HG02981 (cell line): ENCODE data around the gene XYLT2.
A peak's percentile ranks its signal among the peaks of the same experiment; 100 is the strongest.
"Not testable (repeated sequence)": the region's sequence is repeated elsewhere in the genome, so short reads cannot be mapped to it uniquely, and the experiment has no call there.

ENCODE experiments used
- ATAC-seq: cut with Tn5 transposase; IDR thresholded peaks from one replicate; pipeline ENCODE4 v1.9.1; 2021; ENCODE audit warnings: mild to moderate bottlenecking, moderate library complexity; ENCODE audit not compliant: unreplicated experiment

XYLT2 gene

DNA sequence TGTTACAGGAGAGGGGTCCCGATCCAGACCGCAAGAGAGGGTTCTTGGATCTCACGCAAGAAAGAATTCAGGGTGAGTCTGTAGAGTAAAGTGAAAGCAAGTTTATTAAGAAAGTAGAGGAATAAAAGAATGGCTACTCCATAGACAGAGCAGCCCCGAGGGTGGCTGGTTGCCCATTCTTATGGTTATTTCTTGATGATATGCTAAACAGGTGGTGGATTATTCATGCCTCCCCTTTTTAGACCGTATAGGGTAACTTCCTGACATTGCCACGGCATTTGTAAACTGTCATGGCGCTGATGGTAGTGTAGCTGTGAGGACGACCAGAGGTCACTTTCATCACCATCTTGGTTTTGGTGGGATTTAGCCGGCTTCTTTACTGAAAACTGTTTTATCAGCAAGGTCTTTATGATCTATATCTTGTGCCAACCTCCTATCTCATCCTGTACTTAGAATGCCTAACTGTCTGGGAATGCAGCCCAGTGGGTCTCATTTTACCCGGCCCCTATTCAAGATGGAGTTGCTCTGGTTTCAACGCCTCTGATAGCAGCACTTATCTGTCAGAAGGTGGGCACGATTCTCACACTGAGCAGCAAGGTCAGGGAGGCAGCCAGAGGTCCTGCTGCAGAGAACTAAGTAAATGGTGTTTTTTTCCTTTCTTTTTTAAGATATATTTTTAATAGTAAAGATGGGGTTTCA is 26.5 kb upstream of the XYLT2 start:
- no peak for ATAC-seq

DNA sequence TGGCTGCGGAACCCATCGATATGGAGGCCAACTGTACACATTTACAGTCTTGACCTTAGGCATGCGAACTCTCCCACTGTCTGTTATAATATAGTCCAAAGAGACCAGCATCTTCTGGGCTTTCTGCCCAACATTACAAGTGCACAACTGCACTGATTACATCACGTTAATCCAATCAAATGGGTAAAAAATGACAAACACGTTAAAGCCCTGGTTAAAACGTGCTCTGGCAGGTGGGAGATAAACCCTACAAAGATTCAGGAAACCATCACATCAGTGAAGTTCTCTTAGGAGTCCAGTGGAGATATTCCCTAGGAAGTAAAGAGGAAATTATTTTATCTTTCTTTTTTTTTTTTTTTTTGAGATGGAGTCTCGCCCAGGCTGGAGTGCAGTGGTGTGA is 23.7 kb upstream of the XYLT2 start:
- ATAC-seq, result no peak

- ATAC-seq, result no peak
These were observed 22.9 kb upstream of the XYLT2 start for GRCh38 chr17:50323060-50323459.

DNA sequence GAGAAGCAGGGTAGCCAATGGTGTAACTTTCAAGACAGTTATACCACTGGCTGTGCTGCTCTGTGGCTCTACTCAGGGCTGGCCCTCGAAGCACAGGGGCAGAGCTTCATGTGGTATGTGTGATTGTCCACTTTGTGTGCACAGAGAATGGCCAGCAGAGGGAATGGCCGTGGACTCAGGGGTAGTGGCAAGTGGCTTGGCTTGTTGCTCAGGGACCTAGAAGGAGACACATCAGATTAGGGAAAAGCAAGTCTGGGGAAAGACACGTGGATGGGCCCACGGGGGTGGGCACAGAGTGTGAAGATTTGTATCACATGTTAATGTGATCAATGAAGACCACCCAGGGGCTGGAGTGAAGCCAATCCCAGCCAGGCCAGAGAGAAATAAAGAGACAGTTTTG is 20.0 kb upstream of the XYLT2 start:
- no peak for ATAC-seq

DNA sequence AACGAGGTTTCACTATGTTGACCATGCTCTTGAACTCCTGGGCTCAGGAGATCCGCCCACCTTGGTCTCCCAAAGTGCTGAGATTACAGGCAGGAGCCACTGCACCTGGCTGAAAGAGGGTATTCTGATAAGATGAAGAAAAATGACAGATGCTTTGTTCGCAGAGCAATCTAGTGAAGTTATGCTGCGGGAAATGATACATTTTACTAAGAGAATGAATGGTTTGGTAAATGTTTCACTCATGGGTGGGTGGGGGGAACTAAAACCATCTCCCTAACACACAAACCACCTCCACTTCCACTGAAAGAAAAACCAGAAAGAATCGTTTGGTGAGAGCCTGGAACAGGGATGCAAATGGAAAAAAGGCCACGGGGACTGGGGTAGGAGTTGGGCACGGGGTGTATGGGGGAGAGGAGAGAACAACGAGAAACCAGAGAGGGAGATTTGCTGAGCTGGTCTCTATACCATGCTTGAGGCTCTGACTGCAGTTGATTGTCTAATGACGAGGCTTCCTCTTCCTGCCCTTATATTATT is 19.0 kb upstream of the XYLT2 start:
- ATAC-seq, result no peak

DNA sequence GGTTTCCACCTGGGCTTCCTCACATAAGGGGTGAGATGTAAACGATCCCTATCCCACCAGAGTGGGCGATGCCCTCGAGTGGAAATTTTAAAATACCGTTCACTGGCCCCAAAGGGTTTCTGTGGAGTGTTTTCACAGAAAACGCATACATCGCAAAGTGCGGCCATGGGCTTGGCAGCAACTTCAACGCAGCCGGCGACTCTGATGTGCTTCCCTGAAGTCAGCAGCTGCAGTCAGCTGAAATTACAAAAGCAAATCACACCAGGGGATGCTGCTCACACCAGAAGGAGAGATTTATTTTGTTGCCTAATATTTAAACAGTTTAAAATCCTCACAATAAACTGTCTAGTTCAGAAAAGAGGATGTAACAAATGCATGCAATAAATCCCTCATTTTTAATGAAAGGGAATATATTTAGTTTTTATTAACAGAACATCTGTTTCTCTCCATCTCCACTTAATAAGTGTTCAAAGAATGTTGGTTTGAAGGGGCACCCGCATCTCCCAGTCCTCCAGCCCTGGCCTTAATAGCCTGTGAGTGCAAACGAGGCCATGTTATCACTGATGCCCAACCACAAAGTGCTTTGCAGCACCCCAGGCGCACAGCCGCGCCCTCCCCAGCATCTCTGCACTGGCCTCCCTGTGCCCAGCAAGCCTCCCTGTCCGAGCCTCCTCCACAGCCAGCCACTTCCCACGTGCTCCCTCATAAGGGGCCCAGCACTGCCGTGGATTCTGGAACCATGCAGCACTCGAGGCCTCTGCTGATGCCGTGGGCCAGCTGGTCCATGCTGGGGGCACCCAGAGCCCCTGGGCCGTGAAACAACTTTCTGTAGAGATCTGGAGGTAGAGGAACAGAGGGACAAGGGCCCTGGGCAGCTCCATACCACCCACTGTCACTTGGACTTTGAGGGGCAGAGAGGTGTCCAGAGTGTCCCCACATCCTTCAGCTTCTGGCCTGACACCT is 17.3 kb upstream of the XYLT2 start:
- ATAC-seq, result no peak

DNA sequence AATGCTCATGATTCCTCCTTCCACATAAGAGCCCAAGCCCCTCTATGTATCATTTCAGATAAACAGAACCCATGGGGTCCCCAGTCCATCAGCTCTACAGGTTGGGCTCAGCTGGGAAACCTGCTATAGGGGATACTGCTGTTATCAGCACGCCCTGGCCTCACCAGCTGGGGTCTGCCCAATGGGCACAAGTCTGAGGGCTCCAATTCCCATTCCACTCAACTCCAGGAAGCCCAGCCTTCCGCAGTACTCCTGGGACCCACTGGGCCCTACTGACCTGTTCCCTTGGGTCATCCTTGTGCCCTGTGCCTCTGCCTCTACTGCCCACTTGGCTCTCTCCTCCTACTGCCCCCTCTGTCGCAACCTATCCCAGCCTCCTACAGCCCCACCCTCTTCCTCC is 16.2 kb upstream of the XYLT2 start:
- no peak for ATAC-seq

GRCh38 chr17:50330151-50330775 is 15.7 kb upstream of the XYLT2 start:
- no peak for ATAC-seq

DNA sequence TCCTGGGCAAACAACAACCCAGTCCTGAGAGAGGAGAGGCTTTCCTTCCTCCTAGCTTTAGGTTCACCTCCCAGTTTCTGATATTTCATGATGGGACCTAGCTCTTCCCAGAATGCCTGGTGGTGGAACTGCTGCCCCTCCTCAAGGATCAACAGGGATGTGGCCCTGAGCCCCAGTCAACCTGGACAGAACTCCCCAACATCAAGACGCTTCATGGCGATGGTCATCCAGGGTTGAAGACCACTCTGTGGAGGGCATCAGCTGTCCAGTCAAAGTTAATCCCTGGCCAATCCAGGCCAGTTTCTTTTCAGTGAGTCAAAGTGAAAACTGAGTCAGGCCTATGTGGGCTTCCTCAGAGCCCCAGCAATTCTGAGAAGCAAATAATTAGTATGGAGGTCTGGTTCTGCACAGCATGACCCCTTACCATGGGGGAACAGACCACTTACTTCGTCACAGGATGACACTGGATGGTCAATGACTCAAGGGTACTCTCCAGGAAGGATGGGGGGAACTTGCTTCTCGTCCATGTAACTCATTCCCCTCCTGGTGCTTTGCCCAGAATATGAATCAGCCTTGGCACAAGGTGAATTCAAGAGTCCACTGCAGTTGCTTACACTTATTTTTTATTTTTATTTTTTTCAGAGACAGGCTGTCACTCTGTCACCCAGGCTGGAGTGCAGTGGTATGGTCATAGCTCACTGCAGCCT is 14.7 kb upstream of the XYLT2 start:
- no peak for ATAC-seq

- no peak for ATAC-seq
These were observed 13.7 kb upstream of the XYLT2 start for GRCh38 chr17:50332196-50332595.

GRCh38 chr17:50333291-50334057 is 12.5 kb upstream of the XYLT2 start:
- ATAC-seq, result not testable (repeated sequence)

DNA sequence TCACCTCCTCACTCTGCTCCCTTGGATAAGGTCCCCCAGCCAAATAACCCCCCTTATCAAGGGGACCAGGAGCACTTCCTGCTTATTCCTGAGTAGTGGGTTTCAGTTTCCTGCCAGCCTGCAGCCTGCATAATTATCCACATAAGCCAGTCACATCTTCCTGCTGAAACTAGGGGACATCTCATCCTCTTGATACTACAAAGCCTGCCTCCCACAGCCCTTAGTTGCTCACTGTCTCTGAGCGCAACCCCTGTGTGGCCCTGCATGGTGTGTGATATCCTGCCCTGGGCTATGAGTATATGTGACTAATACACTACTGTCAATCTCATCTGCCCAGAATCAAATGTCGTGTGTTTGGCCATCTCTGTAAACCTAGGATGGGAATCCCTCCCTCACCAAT is 8.0 kb upstream of the XYLT2 start:
- no peak for ATAC-seq

- ATAC-seq, result no peak
These were observed 7.3 kb upstream of the XYLT2 start for GRCh38 chr17:50338645-50339044.

DNA sequence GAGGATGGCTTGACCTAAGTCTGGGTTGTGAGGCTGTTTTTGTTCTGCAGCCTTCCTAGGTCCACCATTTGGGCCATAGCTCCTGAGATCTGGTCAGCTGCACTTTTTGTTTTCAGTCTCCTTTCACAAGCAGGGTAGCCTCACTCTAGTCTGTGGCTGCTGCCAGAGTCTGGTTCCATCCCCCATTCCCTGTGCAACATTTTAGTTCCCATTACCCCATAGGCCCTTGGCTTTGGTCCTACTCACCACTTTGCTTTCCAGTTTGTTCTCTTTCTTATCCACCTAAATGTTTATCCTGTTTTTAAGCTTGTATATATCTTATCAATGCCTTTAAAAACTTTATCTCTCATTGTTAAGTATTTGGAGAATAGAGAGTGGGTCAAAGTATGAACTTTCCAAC is 6.5 kb upstream of the XYLT2 start:
- no peak for ATAC-seq

DNA sequence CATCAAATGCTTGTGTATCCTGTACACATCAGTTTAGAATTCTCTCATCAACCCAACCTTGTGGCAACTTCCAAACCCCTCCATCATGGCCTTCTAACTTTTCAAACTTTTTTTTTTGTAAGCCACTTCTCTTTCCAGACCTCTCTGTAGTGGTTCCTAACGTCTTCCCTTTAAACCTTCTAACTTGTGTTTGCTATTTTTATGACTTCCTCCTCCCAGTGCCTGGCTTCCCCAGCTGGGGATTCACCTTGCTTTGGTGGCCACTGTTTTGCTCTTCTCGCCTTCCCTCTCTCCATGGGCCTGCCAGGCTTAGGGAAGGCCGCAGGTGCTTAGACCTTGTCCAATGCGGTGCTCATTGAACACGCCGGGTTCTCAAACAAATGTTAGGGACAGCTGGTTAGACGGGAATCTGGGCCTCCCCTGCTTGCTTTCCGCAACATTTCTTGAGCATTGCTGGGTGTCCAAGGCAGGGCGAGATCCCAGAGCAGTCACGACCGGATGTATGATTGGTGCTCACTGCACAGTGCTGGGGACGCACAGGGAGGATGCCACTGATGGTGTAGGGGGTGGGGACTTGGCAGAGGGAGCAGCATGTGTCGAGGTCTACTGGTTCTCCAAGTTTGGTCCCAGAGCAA is 1.1 kb upstream of the XYLT2 start:
- no peak for ATAC-seq

DNA sequence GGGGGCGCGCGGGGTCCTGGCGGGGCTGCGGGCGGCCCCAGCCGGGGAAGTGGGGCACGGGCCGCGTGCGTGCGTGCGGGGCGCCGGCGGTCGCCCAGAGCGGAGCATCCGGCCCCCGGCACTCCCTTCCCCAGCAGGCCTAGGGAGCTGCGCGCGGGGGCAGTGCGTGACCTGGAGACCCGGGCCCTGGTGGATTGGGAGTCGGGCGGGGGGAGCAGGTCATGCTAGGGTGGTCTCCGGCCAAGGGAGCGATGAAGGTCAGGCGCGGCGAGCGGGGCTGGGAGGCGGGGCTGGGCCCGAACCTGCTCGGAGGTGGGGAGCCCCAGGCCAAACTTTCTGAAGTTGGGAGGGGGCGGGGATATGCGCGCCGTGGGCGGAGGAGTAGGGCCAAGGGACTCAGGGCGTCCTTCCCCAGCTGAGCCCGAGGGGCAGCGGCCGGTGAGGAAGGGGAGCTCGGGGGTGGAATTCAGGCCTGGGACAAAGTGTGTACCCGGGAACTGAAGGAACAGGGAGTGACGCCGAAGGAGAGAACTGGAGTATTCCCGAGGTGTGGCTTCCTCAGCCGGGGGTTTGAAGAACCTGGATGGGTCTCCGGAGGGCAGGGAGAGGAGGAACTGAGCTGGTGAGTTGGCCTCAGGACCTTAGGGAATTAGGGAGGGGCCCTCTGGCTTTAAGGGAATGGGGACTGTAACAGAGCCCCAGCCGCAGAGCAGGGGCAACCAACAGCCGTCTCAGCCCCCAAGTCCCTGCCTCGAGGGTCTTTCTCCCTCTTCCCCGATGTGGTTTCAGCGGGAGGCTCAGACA is 589 bp downstream of the XYLT2 start:
- ATAC-seq, result peak; percentile 45

- no peak for ATAC-seq
These were observed 1.4 kb downstream of the XYLT2 start for GRCh38 chr17:50347117-50347893.

- no peak for ATAC-seq
These were observed 2.0 kb downstream of the XYLT2 start for GRCh38 chr17:50347894-50348291.
